Prostate gland (tissue), 2 donors: ENCODE measurements around the gene CCDC136. TPM values are rescaled to one million over a fixed set of nuclear protein-coding genes. Genes with fewer than 3 reads are reported as not detected.

Experiments
- DNase-seq: peaks from one replicate; pipeline ENCODE4 v3.0.0-alpha.2; 2019; ENCODE audit warnings: low spot score
- H3K27ac ChIP-seq, 2 donors: fragments of 200-600 bp; sonication (generic); 2 replicates each; pipeline ENCODE4 v1.5.1; 2017 to 2019
- H3K27me3 ChIP-seq: fragments of 200-600 bp; sonication (generic); replicated peaks from 2 replicates; pipeline ENCODE4 v1.5.1; 2019; ENCODE audit not compliant: insufficient read depth
- H3K36me3 ChIP-seq, 2 donors: fragments of 200-600 bp; sonication (generic); 1 replicate in 1 of 2; 2 replicates in 1 of 2; pipeline versions ENCODE4 v1.5.1 to v1.8.1; 2017 to 2019
- H3K4me1 ChIP-seq: fragments of 200-600 bp; sonication (generic); replicated peaks from 2 replicates; pipeline ENCODE4 v1.5.1; 2019
- H3K4me3 ChIP-seq, 2 donors: fragments of 200-600 bp; sonication (generic); 2 replicates each; pipeline ENCODE4 v1.5.1; 2017 to 2019
- H3K9me3 ChIP-seq: fragments of 200-600 bp; sonication (generic); 2 replicates; pipeline ENCODE4 v1.5.1; 2017
- POLR2A ChIP-seq: fragments of 450-650 bp; IDR thresholded peaks from one replicate; pipeline ENCODE4 v1.6.1; 2016; ENCODE audit warnings: antibody characterized with exemption, mild to moderate bottlenecking
- POLR2AphosphoS5 ChIP-seq: sonication (generic); formaldehyde crosslinking; IDR thresholded peaks from one replicate; pipeline ENCODE4 v1.6.1; 2017; ENCODE audit warnings: antibody characterized with exemption
- WGBS: methylation state at CpG from one replicate; pipeline ENCODE4 v1.1.5; 2018; 5-methylcytosine and 5-hydroxymethylcytosine counted together
- intact Hi-C: fragments of 100-400 bp; cut with DNase I; formaldehyde crosslinking; loops from one replicate; pipeline ENCODE4 v1.14.2; 2022
- total RNA-seq, 2 donors: library from RNA; depleted of rRNA; stranded (reverse); fragments of >200 nt; gene quantifications; one replicate each; pipeline ENCODE4 v1.1.0, GENCODE V29; 2016
- TF ChIP-seq, protein P1 (sequence below), 4 experiments: fragments of 200-600 bp in 2 of 4; fragments of 450-650 bp in 2 of 4; sonication (generic) in 2 of 4; IDR thresholded peaks; 1 replicate in 3 of 4; 2 replicates in 1 of 4; pipeline ENCODE4 v1.5.1; 2016 to 2019; ENCODE audit warnings: antibody characterized with exemption in 4 of 4, mild to moderate bottlenecking in 2 of 4, moderate library complexity in 2 of 4

The CCDC136 gene
- total RNA-seq, 2 donors from 2014 or later: 11.7 to 61.2 TPM

DNA sequence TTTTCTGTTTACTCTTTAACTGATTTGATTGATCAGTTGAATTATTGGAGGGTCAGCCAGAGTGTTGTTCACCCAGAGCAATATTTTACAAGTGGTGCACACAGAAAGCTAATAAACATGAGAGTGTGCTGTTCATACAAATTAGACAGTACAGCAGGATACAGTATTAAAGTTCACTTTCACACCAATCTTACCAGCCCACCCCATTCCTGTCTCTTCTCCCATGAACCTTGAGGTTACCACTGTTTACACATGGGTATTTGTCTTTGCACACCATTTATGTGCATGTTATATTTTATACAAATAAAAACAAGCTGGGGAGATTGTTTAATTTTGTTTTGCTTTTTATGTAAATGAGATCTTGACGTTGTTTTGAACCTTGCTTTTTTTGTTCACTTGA lies 46.1 kb upstream of the CCDC136 start:
- no peaks in the 10 kb centered on the region for H3K36me3 ChIP-seq
- H3K27me3 ChIP-seq: no peaks in the 10 kb centered on the region
- peaks cover 7% of the 10 kb centered on the region for H3K4me1 ChIP-seq
- TF ChIP-seq, protein P1, sequence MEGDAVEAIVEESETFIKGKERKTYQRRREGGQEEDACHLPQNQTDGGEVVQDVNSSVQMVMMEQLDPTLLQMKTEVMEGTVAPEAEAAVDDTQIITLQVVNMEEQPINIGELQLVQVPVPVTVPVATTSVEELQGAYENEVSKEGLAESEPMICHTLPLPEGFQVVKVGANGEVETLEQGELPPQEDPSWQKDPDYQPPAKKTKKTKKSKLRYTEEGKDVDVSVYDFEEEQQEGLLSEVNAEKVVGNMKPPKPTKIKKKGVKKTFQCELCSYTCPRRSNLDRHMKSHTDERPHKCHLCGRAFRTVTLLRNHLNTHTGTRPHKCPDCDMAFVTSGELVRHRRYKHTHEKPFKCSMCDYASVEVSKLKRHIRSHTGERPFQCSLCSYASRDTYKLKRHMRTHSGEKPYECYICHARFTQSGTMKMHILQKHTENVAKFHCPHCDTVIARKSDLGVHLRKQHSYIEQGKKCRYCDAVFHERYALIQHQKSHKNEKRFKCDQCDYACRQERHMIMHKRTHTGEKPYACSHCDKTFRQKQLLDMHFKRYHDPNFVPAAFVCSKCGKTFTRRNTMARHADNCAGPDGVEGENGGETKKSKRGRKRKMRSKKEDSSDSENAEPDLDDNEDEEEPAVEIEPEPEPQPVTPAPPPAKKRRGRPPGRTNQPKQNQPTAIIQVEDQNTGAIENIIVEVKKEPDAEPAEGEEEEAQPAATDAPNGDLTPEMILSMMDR (IDR thresholded peaks at IDR 0.05): no peak
- TF ChIP-seq POLR2AphosphoS5: no peak
- TF ChIP-seq POLR2A: no peak
- H3K4me3 ChIP-seq: no peak overlapping the region
- WGBS: 65% methylated on average over 1 of the region's 1 CpG
- intact Hi-C loops: no loop called here
- no peak for DNase-seq
- H3K9me3 ChIP-seq: no peaks in the 10 kb centered on the region
- no peak overlapping the region for H3K27ac ChIP-seq

DNA sequence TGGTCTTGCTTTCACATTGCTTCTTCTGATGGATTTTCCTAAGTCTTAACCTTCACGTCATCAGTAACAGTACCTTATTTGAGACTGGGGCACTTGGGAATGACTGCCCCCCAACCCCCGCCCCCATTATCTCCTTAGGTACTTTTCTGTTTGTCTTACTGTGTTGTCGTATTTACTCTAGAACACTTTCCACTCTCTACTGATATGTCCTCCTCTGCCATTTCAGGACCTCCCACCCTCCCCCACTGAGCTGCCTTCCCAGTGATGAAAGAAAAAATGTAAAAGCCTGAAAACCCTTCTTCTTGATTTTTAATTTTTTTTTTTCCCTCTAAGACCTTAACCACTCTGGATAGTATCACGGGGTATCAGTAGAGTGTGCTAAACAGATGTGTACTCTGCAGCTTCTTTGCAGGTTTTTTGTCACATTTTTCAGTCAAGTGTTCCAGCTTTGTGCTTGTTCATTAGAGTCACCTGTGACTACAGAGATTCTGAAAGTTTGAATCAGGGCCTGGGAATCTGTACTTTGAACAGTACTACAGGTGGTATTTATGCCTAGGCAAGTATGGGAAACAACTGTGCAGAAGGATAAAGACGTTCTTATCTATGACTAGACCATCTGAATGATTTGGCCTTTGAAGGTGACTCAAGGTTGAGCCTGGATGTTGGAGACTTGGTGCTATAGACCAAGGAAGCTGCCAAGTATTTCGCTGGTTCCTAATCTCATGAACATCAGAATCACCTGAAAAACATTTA lies 44.3 kb upstream of the CCDC136 start:
- Histone ChIP-seq H3K4me1 (peaks cover 4% of the 10 kb centered on the region), H3K4me3 (no peak overlapping the region), H3K27ac (no peak overlapping the region), H3K27me3 (no peaks in the 10 kb centered on the region), H3K36me3 (no peaks in the 10 kb centered on the region), H3K9me3 (no peaks in the 10 kb centered on the region)
- no peak for TF ChIP-seq POLR2A
- TF ChIP-seq, protein P1 (IDR thresholded peaks at IDR 0.05): no peak
- TF ChIP-seq POLR2AphosphoS5: no peak
- 82% methylated on average over 6 of the region's 6 CpGs for WGBS
- no peak for DNase-seq
- intact Hi-C loops: no loop called here

DNA sequence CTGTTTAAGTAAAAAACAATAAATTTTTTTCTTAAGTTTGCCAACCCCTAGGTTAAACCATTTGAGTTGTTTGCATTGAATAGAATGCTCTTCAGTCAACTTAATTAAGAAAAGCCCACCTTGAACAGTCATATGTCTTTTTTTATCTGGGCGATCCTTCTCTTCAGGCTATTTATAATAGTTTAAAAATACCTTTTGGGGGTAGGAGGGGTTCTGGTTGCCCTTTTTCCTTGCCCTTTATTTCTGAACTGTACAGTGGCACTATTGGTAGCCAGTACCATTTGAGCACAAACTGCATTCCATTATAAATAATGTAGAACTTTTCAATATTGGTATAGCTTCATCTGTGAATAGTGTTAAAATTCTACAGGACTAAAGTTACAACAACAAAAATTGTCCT lies 39.5 kb upstream of the CCDC136 start:
- Histone ChIP-seq H3K36me3 (no peaks in the 10 kb centered on the region), H3K27ac (no peak overlapping the region), H3K27me3 (no peaks in the 10 kb centered on the region), H3K9me3 (no peaks in the 10 kb centered on the region), H3K4me1 (peaks cover 2% of the 10 kb centered on the region), H3K4me3 (no peak overlapping the region)
- TF ChIP-seq, protein P1 (IDR thresholded peaks at IDR 0.05): no peak
- no peak for TF ChIP-seq POLR2AphosphoS5
- no peak for TF ChIP-seq POLR2A
- DNase-seq: no peak
- WGBS: 69% methylated on average over 1 of the region's 1 CpG
- intact Hi-C loops: no loop called here

DNA sequence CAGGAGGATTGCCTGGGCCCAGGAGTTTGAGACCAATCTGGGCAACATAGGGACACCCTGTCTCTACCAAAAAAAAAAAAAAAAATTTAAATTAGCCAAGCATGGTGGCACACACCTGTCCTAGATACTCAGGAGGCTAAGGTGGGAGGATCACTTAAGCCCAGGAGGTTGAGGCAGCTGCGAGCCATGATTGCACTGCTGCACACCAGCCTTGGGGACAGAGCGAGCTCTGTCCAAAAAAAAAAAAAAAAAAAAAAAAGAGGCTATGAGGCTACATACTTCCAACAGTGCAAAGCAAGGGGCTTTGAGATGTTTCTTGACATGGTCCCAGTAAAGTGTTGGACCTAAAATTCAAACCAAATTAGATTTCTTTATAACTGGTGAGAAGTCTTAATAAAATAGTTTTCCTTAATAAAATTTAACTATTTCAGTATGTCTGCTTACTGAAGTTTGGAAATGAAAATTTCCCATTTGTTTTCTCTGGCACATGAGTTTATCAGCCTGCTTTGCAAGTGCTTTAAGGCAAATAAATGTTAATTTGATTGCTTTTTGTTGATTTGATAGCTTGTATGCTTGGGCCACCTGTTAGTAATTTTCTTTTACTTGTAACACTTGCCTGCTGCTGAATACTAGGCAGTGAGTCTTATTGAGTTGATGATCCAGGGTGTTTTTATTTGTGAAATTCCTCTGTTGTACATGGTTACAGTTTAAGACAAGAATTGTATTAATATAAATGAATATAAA lies 36.5 kb upstream of the CCDC136 start:
- H3K36me3 ChIP-seq: peaks cover 0 to 9% of the 10 kb centered on the region in 2 donors
- WGBS: 84% methylated on average over 2 of the region's 2 CpGs
- H3K27ac ChIP-seq: peak overlapping the region; percentile 9 to 50
- intact Hi-C loops: loop anchor here (5.0 kb wide), 1 partner anchor 37 kb away; the partner anchor contains the start of gene CCDC136
- no peak for DNase-seq
- H3K9me3 ChIP-seq: no peaks in the 10 kb centered on the region
- no peaks in the 10 kb centered on the region for H3K27me3 ChIP-seq
- no peak overlapping the region for H3K4me3 ChIP-seq
- H3K4me1 ChIP-seq: no peaks in the 10 kb centered on the region
- TF ChIP-seq POLR2AphosphoS5: no peak

DNA sequence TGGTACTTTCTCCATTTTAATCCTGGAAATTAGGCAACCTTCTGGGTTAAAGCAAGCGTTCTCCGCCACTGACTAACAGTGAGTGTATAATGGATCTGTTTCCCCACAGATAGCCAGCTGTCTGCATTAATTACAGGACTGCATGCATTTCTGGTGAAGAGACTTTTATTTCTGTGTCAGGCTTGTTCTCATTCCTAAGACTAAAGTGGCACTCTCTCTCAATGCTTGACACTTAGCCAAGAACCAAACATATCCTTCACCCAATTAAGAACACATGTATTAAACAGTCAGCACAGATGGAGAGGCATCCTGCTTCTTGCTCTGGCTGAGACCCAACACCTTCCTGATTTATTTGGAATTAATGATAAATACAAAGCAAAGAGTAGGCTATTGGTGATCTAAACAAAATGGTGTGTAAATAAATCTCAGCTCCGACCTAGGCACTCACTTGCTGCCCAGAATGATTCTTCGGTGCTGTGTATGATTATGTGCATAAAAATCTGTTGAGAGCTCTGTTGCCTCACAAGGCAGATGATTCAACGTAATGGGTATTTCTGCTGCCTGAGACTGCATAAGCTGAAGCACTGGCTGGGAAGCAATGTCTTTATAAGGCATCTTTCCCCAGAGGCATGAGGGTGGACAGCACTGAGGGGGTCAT lies 35.8 kb upstream of the CCDC136 start:
- TF ChIP-seq, protein P1 (IDR thresholded peaks at IDR 0.05): no peak
- peak; percentile 50 for TF ChIP-seq POLR2AphosphoS5
- no peak for TF ChIP-seq POLR2A

More for the DNA sequence above, 35.8 kb upstream of the CCDC136 start:
- Histone ChIP-seq H3K27me3 (no peaks in the 10 kb centered on the region), H3K4me3 (no peak overlapping the region), H3K4me1 (no peaks in the 10 kb centered on the region), H3K27ac (peak overlapping the region; percentile 9 to 47), H3K36me3 (peaks cover 0 to 9% of the 10 kb centered on the region in 2 donors), H3K9me3 (no peaks in the 10 kb centered on the region)
- WGBS: 66% methylated on average over 5 of the region's 5 CpGs
- DNase-seq: no peak
- intact Hi-C loops: loop anchor here (2.0 to 5.0 kb wide), 2 partner anchors 36 to 75 kb away; partner anchors contain the start of genes CCDC136 and FLNC
